Astrocyte (in vitro differentiated cells and primary cell): Measurements from ENCODE around the gene SLC44A5. TPM values are rescaled to one million over a fixed set of nuclear protein-coding genes. Genes with fewer than 3 reads are reported as not detected.

Experiments used
- DNase-seq: peaks from one replicate; pipeline ENCODE4 v3.0.0-alpha.2; 2010; ENCODE audit warnings: low read depth
- FAIRE-seq: peaks from 2 replicates; lab custom pipeline; 2011; peaks lifted over from hg19 to GRCh38; lab: Jason Lieb, UNC
- H2AFZ ChIP-seq: 2 replicates; pipeline ENCODE4 v1.6.0; 2012; ENCODE audit warnings: low read depth, low read length, inconsistent platforms
- H3K27ac ChIP-seq: 2 replicates; pipeline ENCODE4 v1.5.1; 2011; ENCODE audit warnings: low read depth, low read length, inconsistent platforms
- H3K27me3 ChIP-seq: 2 replicates; pipeline ENCODE4 v1.6.0; 2011; ENCODE audit warnings: low read length, inconsistent platforms; ENCODE audit not compliant: insufficient read depth
- H3K36me3 ChIP-seq: 2 replicates; pipeline ENCODE4 v1.5.1; 2011; ENCODE audit warnings: low read length, inconsistent platforms; ENCODE audit not compliant: insufficient read depth
- H3K4me1 ChIP-seq: 2 replicates; pipeline ENCODE4 v1.5.1; 2011; ENCODE audit warnings: low read length, inconsistent platforms; ENCODE audit not compliant: insufficient read depth
- H3K4me2 ChIP-seq: 2 replicates; pipeline ENCODE4 v1.6.0; 2012; ENCODE audit warnings: low read length, inconsistent platforms
- H3K4me3 ChIP-seq: 2 replicates; pipeline ENCODE4 v1.5.1; 2011; ENCODE audit warnings: low read depth, mild to moderate bottlenecking, low read length, inconsistent platforms; ENCODE audit not compliant: insufficient read depth
- H3K79me2 ChIP-seq: 2 replicates; pipeline ENCODE4 v1.6.0; 2012; ENCODE audit warnings: mild to moderate bottlenecking, low read length, inconsistent platforms; ENCODE audit not compliant: insufficient read depth
- H3K9ac ChIP-seq: 2 replicates; pipeline ENCODE4 v1.6.0; 2012; ENCODE audit warnings: mild to moderate bottlenecking, low read length, inconsistent platforms
- H3K9me3 ChIP-seq: 2 replicates; pipeline ENCODE4 v1.5.1; 2012; ENCODE audit warnings: low read depth, mild to moderate bottlenecking, low read length, inconsistent platforms; ENCODE audit not compliant: insufficient read depth
- H4K20me1 ChIP-seq: 2 replicates; pipeline ENCODE4 v1.6.0; 2012; ENCODE audit warnings: low read length, inconsistent platforms; ENCODE audit not compliant: insufficient read depth
- H3K27ac Mint-ChIP-seq: one replicate; pipeline ENCODE4 v1.8.0; 2021; ENCODE audit warnings: mild to moderate bottlenecking, mixed read lengths; ENCODE audit not compliant: unreplicated experiment
- H3K27me3 Mint-ChIP-seq: one replicate; pipeline ENCODE4 v1.8.0; 2021; ENCODE audit warnings: low read depth, mixed read lengths; ENCODE audit not compliant: unreplicated experiment
- H3K36me3 Mint-ChIP-seq: one replicate; pipeline ENCODE4 v1.8.0; 2021; ENCODE audit warnings: low read depth, mixed read lengths; ENCODE audit not compliant: unreplicated experiment
- H3K4me1 Mint-ChIP-seq: one replicate; pipeline ENCODE4 v1.8.0; 2021; ENCODE audit warnings: low read depth, mixed read lengths; ENCODE audit not compliant: unreplicated experiment
- H3K4me3 Mint-ChIP-seq: one replicate; pipeline ENCODE4 v1.8.0; 2021; ENCODE audit warnings: mild to moderate bottlenecking, moderate library complexity, mixed read lengths; ENCODE audit not compliant: unreplicated experiment
- H3K9me3 Mint-ChIP-seq: one replicate; pipeline ENCODE4 v1.8.0; 2021; ENCODE audit warnings: mild to moderate bottlenecking, mixed read lengths; ENCODE audit not compliant: unreplicated experiment
- EZH2 ChIP-seq: IDR thresholded peaks from 2 replicates; pipeline ENCODE4 v1.6.1; 2012; ENCODE audit warnings: mild to moderate bottlenecking, low read length, inconsistent platforms; ENCODE audit not compliant: insufficient read depth
- total RNA-seq: library from RNA; stranded (reverse); gene quantifications from 2 replicates; pipeline ENCODE4 v1.2.1, GENCODE V29; 2021
- TF ChIP-seq, protein P1 (sequence below): IDR thresholded peaks from 2 replicates; pipeline ENCODE4 v1.5.1; 2011; ENCODE audit warnings: low read depth, mild to moderate bottlenecking, inconsistent platforms, low read length, moderate library complexity; ENCODE audit not compliant: insufficient read depth

Gene SLC44A5
- total RNA-seq, 1 donor from 2014 or later, result 2.2 TPM

DNA sequence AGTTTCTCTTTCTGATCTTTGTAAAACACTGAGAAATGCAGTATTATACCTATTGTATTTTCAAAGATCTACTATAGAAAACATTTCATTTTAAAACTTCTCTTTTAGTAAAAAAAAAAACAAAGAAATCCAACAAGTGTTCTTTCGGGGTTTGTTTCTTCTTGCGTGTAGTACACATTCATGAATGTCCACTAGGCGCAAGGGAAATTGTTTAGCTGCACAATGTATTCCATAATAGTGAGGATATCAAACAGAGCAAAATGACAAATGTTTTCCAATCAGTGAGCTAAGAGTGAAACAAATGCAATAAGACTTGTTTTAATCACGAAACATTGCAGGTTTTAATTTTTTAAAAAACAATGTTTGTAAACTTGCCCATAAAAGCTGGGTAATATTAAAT lies 408.2 kb downstream of the SLC44A5 start:
- Mint-ChIP-seq H3K27me3 (no peaks in the 10 kb centered on the region), H3K27ac (no peak overlapping the region), H3K36me3 (no peaks in the 10 kb centered on the region), H3K9me3 (no peaks in the 10 kb centered on the region), H3K4me3 (no peak overlapping the region), H3K4me1 (no peaks in the 10 kb centered on the region)
- Histone ChIP-seq H3K4me1 (no peaks in the 10 kb centered on the region), H3K9me3 (no peaks in the 10 kb centered on the region), H3K27ac (no peak overlapping the region), H3K79me2 (no peaks in the 10 kb centered on the region), H2AFZ (no peak overlapping the region), H4K20me1 (no peaks in the 10 kb centered on the region), H3K4me3 (no peak overlapping the region), H3K27me3 (no peaks in the 10 kb centered on the region), H3K36me3 (no peaks in the 10 kb centered on the region), H3K4me2 (no peak overlapping the region), H3K9ac (no peak overlapping the region)
- FAIRE-seq, result no peak
- no peak for DNase-seq
- TF ChIP-seq EZH2, result no peak
- TF ChIP-seq, protein P1, sequence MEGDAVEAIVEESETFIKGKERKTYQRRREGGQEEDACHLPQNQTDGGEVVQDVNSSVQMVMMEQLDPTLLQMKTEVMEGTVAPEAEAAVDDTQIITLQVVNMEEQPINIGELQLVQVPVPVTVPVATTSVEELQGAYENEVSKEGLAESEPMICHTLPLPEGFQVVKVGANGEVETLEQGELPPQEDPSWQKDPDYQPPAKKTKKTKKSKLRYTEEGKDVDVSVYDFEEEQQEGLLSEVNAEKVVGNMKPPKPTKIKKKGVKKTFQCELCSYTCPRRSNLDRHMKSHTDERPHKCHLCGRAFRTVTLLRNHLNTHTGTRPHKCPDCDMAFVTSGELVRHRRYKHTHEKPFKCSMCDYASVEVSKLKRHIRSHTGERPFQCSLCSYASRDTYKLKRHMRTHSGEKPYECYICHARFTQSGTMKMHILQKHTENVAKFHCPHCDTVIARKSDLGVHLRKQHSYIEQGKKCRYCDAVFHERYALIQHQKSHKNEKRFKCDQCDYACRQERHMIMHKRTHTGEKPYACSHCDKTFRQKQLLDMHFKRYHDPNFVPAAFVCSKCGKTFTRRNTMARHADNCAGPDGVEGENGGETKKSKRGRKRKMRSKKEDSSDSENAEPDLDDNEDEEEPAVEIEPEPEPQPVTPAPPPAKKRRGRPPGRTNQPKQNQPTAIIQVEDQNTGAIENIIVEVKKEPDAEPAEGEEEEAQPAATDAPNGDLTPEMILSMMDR, result no peak

DNA sequence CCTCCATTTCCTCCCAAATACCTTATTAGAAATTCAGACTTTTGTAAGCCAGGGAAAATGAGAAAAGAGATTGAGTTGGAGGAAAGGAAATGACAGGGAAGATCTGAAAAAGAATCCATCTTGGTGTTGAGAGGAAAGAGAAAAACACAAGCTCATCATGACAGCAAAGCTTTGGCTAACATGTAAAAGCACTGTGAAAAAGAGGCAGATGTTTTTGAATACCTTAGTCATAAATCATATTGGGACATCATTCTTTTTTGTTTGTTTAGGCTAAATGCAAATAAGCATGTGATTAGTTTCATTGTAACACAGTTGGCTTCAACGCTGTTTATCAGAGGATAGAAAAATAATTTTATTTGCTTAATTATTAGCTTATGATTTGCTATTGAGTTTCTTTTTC lies 412.2 kb downstream of the SLC44A5 start:
- Histone ChIP-seq H3K4me3 (no peak overlapping the region), H3K4me2 (no peak overlapping the region), H3K27ac (no peak overlapping the region), H3K79me2 (no peaks in the 10 kb centered on the region), H3K9ac (no peak overlapping the region), H3K4me1 (no peaks in the 10 kb centered on the region), H3K27me3 (peaks cover 3% of the 10 kb centered on the region), H3K36me3 (no peaks in the 10 kb centered on the region), H3K9me3 (no peaks in the 10 kb centered on the region), H4K20me1 (no peaks in the 10 kb centered on the region), H2AFZ (no peak overlapping the region)
- H3K27ac Mint-ChIP-seq, result no peak overlapping the region
- no peaks in the 10 kb centered on the region for H3K4me1 Mint-ChIP-seq
- DNase-seq (no peak), FAIRE-seq (no peak)
- no peak overlapping the region for H3K4me3 Mint-ChIP-seq
- TF ChIP-seq, protein P1, result no peak
- no peak for TF ChIP-seq EZH2
- peaks cover 2% of the 10 kb centered on the region for H3K27me3 Mint-ChIP-seq
- H3K36me3 Mint-ChIP-seq, result no peaks in the 10 kb centered on the region
- H3K9me3 Mint-ChIP-seq, result no peaks in the 10 kb centered on the region

DNA sequence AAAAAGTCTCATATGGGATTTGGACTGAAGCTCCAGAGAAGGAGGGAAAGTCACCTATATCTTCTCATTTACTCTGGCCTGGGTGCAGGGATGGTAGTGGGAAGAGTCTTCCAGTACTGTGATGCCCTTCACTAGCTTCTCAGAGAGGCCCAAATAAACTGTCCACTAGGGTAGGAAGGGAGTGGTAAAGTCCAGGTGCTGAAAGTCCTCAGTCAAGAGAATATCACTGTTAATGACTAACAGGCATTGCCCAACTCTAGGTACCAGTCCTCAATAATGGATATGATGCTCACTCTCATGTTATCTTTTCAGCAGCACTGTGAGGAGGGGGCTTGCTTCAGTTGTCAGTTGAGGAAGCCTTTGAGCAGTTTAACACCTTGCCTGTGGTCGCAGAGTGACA lies 412.8 kb downstream of the SLC44A5 start:
- Histone ChIP-seq H2AFZ (no peak overlapping the region), H3K4me1 (no peaks in the 10 kb centered on the region), H3K9ac (no peak overlapping the region), H3K9me3 (no peaks in the 10 kb centered on the region), H3K4me3 (no peak overlapping the region), H3K36me3 (no peaks in the 10 kb centered on the region), H4K20me1 (no peaks in the 10 kb centered on the region), H3K27me3 (peaks cover 3% of the 10 kb centered on the region), H3K27ac (no peak overlapping the region), H3K79me2 (no peaks in the 10 kb centered on the region), H3K4me2 (no peak overlapping the region)
- FAIRE-seq (no peak), DNase-seq (no peak)
- Mint-ChIP-seq H3K36me3 (no peaks in the 10 kb centered on the region), H3K27me3 (peaks cover 7% of the 10 kb centered on the region), H3K9me3 (no peaks in the 10 kb centered on the region), H3K4me3 (no peak overlapping the region), H3K27ac (no peak overlapping the region), H3K4me1 (no peaks in the 10 kb centered on the region)
- TF ChIP-seq EZH2, result no peak
- TF ChIP-seq, protein P1, result no peak
